HG02610 (cell line): ENCODE measurements around the gene SLC7A1.

ENCODE experiments used
- ATAC-seq: cut with Tn5 transposase; IDR thresholded peaks from one replicate; pipeline ENCODE4 v1.9.1; 2021; ENCODE audit warnings: mild to moderate bottlenecking, moderate library complexity; ENCODE audit not compliant: unreplicated experiment

Gene SLC7A1

GRCh38 chr13:29562786-29563438, 32.6 kb downstream of the SLC7A1 start:
- no peak for ATAC-seq

DNA sequence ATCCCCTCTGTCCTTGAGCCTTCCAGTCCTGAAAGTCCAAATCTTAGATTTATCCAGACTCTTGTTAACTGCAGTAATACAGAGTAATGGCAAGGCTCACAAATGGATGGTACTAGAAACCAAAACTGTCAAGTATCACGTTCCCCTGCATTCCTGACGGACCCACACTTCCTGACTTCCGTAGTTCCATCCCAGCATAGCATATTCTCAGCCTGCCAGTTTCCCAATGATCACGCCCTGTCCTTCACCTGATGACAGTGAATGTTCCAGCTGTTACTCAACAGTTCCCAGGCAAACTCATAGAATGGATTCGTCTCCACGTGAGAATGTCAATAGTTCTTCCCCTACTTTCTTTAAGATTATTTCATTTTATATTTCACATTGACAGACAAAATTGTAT, 33.6 kb downstream of the SLC7A1 start:
- ATAC-seq = no peak

DNA sequence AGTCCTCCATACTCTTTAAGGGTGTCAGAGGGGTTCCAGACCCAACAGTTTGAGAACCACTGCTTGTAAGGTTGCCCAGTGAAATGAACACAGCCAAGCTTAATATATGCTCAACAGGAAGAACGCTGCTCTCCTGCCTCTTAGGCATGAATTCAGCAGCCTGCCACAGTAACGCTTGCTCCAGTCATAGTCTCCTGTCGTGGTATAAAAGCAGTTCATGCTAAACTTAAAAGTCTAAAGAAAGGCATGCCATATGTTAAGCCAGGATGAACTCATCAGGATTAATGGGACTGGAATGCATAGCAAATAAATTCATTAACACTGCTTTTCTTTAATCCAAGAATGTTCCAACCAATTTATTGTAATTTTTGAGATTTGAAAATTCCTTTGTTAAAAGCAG, 38.7 kb downstream of the SLC7A1 start:
- no peak for ATAC-seq

DNA sequence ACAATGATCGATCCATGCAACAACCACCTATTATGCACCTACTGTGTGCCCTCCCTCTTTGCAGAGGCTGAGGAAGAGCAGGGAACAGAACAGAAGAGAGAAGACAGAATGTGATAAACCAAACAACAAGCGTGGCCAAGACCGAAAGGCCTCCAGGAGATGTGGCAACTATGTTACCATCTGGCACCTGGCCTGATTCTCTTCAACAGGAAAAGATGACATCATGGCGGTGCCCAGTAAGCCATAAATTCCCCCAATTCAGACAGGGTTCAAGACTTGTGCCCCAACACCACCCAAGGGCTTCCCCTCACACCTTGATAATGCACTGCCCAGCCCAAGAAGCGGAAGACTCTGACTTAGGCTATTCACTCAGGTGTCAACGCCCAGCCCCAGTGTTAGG, 44.3 kb downstream of the SLC7A1 start:
- ATAC-seq = no peak

DNA sequence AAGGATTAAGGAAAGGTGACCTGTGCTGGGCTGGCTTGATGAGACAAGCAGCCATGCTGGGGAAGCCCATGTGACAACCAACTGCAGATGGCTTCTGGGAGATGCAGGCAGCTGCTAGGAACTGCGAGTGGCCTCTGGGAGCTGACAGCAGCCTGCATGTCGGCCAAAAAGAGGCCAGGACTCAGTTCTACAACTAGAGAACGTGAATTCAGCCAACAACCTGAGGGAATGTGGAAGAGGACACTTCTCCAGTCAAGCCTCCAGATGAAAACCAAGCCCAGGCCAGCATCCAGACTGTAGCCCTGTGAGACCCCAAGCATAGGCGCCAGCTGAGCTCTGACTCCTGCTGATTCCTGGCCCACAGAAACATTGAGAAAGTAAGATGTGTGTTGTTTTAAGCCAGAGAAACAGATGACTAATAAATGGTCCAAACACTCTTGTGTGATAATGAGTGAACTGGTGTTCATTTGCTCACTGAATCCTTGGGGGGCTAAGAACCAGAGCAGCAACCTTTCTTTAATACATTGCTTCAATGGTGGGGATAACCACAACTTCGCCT, 45.0 kb downstream of the SLC7A1 start:
- no peak for ATAC-seq

DNA sequence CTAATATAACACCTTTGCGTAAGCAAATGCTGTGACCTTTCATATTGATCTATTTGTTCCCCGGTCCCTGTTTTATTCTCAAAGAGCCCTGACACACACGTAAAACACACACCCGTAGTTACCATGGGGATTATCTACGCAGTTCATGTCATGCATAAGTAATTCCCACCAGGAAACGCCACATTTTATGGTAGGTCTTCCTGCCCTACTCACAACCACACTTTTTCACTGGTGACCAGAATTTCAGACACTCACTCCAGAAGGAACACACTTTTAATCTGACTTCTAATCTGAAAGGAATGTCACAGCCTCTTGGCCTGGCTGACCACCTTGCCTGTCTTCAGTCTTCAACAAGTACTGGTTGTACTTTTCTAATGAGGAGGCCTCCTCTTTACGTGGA, 46.8 kb downstream of the SLC7A1 start:
- ATAC-seq = no peak

DNA sequence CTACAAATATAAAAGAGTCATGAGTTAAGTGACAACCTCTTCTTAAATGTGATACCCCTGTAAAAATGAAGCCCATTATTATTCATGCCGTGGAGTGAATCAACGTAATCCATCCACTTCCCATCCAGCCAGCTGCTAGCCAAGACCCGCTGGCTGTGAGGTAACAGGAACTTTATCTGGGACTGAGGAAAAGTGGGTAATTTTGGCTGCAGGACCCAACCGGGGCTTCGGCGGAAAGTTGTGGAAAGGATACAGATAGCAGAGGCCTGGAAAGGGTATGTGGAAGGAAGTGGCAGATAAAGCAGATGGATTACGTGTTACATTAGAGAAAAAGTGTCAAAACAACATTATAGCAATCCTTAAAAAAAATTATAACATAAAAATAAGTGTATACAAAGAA, 48.3 kb downstream of the SLC7A1 start:
- ATAC-seq = no peak

DNA sequence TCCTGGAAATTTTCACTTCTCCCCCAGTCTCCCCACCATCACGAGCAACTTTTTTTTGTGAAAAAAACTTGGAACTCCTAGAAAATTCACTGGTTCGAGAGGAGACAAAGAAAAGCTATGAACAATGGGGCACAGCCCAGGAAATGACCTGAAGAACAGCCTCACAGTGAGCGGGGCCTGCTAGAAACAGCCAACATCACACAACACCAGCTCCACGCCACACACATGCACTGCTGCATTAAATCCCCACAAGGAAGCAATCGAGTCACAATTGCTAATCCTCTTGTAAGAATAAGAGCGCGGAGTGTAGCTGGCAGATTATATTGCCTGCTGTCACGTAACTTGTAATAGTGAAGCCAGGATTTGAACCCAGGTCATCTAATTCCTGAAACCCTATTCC, 48.8 kb downstream of the SLC7A1 start:
- ATAC-seq = no peak

GRCh38 chr13:29545988-29546387, 49.5 kb downstream of the SLC7A1 start:
- no peak for ATAC-seq

- ATAC-seq = peak; percentile 99
Observed at GRCh38 chr13:29543230-29544215, 52.0 kb downstream of the SLC7A1 start.

GRCh38 chr13:29542381-29542780, 53.1 kb downstream of the SLC7A1 start:
- no peak for ATAC-seq

- ATAC-seq = no peak
Observed at GRCh38 chr13:29541400-29541799, 54.1 kb downstream of the SLC7A1 start.

DNA sequence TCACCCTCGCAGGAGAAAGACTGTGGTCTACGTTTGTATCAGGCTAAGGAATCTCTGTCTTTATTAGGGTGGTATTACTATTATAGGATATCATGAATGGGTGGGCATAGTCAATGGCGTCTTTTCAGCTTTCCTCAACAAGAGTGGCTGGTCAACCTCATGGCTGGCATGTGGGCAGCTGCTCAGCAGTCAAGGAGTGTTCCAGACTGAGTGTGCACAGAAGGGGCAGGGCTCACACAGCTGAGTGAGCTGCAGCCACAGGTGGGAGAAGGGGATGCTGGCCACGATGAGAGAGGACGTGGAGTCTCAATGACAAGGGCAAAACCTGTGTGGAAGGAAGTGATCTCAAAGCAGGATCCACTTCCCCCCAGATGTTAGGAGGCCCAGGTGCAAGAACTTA, 54.7 kb downstream of the SLC7A1 start:
- ATAC-seq = no peak

- ATAC-seq = no peak
Observed at GRCh38 chr13:29540334-29540733, 55.2 kb downstream of the SLC7A1 start.

- ATAC-seq = no peak
Observed at GRCh38 chr13:29539856-29540255, 55.6 kb downstream of the SLC7A1 start.

DNA sequence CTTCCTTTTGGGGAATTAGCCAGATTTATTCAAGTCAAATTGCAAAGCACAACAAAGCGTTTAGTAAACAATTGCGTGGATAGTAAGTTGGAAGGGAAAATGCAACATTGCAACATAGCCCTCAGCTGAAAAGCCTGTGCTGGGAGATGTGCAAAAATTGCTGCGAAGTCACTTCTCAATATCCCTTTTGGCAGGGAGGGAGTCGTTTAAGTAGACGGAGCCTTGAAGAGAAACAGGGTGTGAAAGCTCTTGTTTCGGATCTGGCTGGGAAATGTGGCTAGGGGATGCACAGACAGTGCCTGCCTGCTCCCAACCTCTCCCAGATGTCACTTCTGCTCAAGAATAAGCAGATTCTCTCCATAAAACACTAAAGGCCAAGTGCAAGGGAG, 56.8 kb downstream of the SLC7A1 start:
- ATAC-seq = no peak

GRCh38 chr13:29537736-29538651, 57.5 kb downstream of the SLC7A1 start:
- ATAC-seq = no peak

- ATAC-seq = no peak
Observed at GRCh38 chr13:29536853-29537252, 58.6 kb downstream of the SLC7A1 start.

DNA sequence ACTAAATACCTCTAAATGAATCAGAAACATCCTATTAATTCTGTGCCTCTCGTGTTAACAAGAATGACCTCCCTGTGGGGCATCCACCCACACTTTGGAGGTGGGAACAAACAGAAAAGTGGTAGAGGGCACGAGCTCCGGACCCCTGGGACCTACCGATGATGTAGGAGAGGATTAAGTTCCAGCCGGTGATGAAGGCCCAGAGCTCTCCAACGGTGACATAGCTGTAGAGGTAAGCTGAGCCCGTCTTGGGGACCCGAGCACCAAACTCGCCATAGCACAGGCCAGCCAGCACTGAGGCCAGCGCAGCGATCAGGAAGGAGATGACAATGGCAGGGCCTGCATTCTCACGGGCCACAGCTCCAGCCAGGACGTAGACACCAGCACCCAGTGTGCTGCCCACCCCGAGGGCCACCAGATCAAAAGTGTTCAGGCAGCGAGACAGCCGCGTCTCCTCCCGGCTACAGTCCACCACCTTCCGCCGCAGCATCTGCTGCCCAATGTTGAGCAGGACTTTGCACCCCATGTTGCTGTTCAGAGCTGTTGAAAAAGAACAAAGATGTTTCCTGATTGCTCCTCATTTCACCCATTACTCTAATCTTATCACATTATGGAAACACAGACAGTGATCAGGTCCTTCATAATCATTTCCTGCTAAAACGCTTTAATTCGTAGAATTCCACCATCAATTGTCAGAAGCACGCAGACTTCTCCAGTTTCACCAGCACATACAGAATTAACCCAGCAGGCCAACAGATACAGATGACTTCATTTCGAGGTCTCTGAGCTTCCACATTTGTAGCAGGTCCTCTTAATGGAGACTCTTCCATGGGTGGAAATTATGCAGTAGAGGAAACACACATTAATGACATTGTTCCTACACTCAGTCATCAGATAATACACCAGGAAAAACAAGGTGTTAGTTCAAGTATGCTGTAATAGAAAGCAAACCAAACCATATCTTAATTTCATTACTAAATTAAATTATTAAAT, 59.5 kb downstream of the SLC7A1 start:
- ATAC-seq = no peak

DNA sequence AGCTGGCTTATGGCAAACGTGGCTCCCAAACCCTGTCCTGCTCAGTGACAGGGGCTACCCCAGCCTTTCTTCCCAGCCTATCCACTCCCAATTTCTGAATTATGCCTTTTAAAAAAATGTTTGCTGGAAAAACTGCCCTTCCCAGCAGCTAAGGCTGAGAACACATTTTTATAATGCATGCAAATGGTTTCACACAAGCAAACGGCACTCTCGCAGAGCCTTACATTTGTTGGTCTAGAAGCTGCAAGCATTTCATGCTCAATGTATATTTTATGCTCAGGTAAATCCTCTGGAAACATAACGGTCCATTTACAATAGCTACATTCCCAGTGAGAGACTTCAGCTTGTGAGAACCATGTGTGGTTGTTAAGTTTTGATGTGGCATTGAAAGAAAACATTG, 61.4 kb downstream of the SLC7A1 start:
- no peak for ATAC-seq
